ENCODE results near the gene WBP1.

WBP1 gene

DNA sequence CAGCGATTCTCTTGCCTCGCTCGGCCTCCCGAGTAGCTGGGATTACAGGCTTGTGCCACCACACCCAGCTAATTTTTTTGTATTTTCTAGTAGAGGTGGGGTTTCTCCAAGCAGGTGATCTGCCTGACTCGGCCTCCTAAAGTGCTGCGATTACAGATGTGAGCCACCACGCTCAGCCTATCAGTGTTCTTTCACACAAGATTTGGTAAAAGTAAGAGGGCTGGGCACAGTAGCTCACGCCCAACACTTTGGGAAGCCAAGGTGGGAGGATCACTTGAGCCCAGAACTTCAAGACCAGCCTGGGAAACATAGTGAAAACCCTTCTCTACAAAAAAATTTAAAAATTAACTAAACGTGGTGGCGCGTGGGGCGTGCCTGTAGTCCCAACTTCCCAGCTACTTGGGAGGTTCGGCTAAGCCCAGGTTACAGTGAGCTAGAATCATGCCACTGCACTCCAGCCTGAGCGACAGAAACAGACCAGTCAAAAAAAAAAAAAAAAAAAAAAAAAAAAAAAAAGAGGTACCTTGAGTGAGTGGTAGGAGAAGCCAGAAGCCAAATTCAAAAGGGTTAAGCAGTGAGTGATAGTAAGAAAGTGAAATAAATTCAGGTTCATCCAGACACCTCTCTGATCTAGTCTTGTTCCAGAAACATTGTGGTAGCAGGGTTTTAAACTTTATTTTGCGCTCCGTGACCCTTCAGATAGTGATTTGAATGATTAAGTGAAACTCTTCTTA lies 13.3 kb downstream of the WBP1 start:
- TF ChIP-seq, protein P1, sequence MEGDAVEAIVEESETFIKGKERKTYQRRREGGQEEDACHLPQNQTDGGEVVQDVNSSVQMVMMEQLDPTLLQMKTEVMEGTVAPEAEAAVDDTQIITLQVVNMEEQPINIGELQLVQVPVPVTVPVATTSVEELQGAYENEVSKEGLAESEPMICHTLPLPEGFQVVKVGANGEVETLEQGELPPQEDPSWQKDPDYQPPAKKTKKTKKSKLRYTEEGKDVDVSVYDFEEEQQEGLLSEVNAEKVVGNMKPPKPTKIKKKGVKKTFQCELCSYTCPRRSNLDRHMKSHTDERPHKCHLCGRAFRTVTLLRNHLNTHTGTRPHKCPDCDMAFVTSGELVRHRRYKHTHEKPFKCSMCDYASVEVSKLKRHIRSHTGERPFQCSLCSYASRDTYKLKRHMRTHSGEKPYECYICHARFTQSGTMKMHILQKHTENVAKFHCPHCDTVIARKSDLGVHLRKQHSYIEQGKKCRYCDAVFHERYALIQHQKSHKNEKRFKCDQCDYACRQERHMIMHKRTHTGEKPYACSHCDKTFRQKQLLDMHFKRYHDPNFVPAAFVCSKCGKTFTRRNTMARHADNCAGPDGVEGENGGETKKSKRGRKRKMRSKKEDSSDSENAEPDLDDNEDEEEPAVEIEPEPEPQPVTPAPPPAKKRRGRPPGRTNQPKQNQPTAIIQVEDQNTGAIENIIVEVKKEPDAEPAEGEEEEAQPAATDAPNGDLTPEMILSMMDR (IDR thresholded peaks at IDR 0.05; ENCODE audit: poor library complexity, severe bottlenecking) = no peak
- H3K9me3 ChIP-seq (ENCODE audit: severe bottlenecking) = no peaks in the 10 kb centered on the region
- DNase-seq (ENCODE audit: low spot score) (no peak), ATAC-seq (ENCODE audit: low read depth) (no peak)
- peaks cover 3% of the 10 kb centered on the region for H3K4me1 ChIP-seq (ENCODE audit: insufficient read depth, poor library complexity, severe bottlenecking)
- H3K4me3 ChIP-seq (ENCODE audit: severe bottlenecking) = peak overlapping the region; percentile 42
- peak overlapping the region; percentile 90 for H3K27ac ChIP-seq (ENCODE audit: poor library complexity, severe bottlenecking)
- peaks cover 18% of the 10 kb centered on the region for H3K36me3 ChIP-seq (ENCODE audit: low read depth)
- no peaks in the 10 kb centered on the region for H3K27me3 ChIP-seq (ENCODE audit: insufficient read depth, poor library complexity, severe bottlenecking)

- ATAC-seq (ENCODE audit: low read depth) = peak; percentile 87
- Histone ChIP-seq H3K4me3 (ENCODE audit: severe bottlenecking) (peak within 1 kb of the TSS; percentile 42), H3K4me1 (ENCODE audit: insufficient read depth, poor library complexity, severe bottlenecking) (peaks cover 3% of the 10 kb centered on the region), H3K27me3 (ENCODE audit: insufficient read depth, poor library complexity, severe bottlenecking) (no peaks in the 10 kb centered on the region), H3K27ac (ENCODE audit: poor library complexity, severe bottlenecking) (peak within 1 kb of the TSS; percentile 90), H3K9me3 (ENCODE audit: severe bottlenecking) (no peaks in the 10 kb centered on the region), H3K36me3 (ENCODE audit: low read depth) (peaks cover 21% of the 10 kb centered on the region)
- DNase-seq (ENCODE audit: low spot score) = peak; percentile 93
- TF ChIP-seq, protein P1 (IDR thresholded peaks at IDR 0.05; ENCODE audit: poor library complexity, severe bottlenecking) = no peak
These were observed 14.1 kb downstream of the WBP1 start, which contains the start of gene MRPL53 for GRCh38 chr2:74472086-74472944. Gene MRPL53 (minus strand): TSS chr2:74472680. CDS start chr2:74472660, 20 bp downstream.

DNA sequence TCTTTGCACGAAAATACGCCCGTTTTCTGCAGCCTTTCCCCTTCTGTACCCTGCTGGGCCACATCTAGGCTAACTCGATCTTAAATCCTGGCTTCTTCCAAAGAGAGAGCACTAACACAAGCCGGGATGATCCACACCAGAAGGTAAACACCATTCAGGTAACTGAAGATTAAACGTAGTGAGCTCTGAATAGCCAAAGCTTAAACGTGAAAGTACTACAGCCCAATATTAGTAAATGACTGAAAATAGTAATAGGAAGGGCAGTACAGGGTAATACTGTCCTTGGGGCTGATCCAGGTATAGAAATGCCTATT lies 14.7 kb downstream of the WBP1 start:
- no peak; the same call in 1 of the 3 replicates for ATAC-seq (ENCODE audit: low read depth)
- Histone ChIP-seq H3K27ac (ENCODE audit: poor library complexity, severe bottlenecking) (peak overlapping the region; percentile 90), H3K27me3 (ENCODE audit: insufficient read depth, poor library complexity, severe bottlenecking) (no peaks in the 10 kb centered on the region), H3K36me3 (ENCODE audit: low read depth) (peaks cover 25% of the 10 kb centered on the region), H3K9me3 (ENCODE audit: severe bottlenecking) (no peaks in the 10 kb centered on the region), H3K4me1 (ENCODE audit: insufficient read depth, poor library complexity, severe bottlenecking) (peaks cover 3% of the 10 kb centered on the region), H3K4me3 (ENCODE audit: severe bottlenecking) (peak overlapping the region; percentile 42)
- TF ChIP-seq, protein P1 (IDR thresholded peaks at IDR 0.05; ENCODE audit: poor library complexity, severe bottlenecking) = no peak
- no peak for DNase-seq (ENCODE audit: low spot score)

DNA sequence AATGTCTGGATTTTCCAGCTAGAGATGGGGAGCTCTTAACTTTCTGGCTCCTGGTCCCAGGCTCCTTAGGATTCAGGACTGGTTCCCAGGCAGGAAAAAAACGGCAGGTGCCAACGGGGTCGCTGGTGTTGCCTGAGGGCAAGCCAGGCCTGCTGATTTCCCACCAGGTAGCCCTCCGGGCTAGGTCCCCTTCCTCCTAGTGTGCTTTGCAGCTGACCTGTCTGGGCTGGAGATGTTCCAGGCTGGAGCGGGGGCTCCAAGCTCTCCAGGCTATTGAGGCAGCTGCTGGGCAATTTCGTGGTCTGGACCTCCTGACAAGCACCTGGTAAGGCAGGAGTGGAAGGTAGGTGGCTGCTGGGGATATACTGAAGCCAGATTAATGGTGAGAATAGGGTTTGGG lies 16.2 kb downstream of the WBP1 start:
- no peaks in the 10 kb centered on the region for H3K9me3 ChIP-seq (ENCODE audit: severe bottlenecking)
- no peaks in the 10 kb centered on the region for H3K27me3 ChIP-seq (ENCODE audit: insufficient read depth, poor library complexity, severe bottlenecking)
- H3K4me1 ChIP-seq (ENCODE audit: insufficient read depth, poor library complexity, severe bottlenecking) = peaks cover 3% of the 10 kb centered on the region
- TF ChIP-seq, protein P1 (IDR thresholded peaks at IDR 0.05; ENCODE audit: poor library complexity, severe bottlenecking) = no peak
- peaks cover 31% of the 10 kb centered on the region for H3K36me3 ChIP-seq (ENCODE audit: low read depth)
- DNase-seq (ENCODE audit: low spot score) (no peak), ATAC-seq (ENCODE audit: low read depth) (no peak)
- H3K4me3 ChIP-seq (ENCODE audit: severe bottlenecking) = no peak overlapping the region
- no peak overlapping the region for H3K27ac ChIP-seq (ENCODE audit: poor library complexity, severe bottlenecking)
